Measurements from ENCODE around the gene KANSL3.
A peak's percentile ranks its signal among the peaks of the same experiment; 100 is the strongest.

The KANSL3 gene

DNA sequence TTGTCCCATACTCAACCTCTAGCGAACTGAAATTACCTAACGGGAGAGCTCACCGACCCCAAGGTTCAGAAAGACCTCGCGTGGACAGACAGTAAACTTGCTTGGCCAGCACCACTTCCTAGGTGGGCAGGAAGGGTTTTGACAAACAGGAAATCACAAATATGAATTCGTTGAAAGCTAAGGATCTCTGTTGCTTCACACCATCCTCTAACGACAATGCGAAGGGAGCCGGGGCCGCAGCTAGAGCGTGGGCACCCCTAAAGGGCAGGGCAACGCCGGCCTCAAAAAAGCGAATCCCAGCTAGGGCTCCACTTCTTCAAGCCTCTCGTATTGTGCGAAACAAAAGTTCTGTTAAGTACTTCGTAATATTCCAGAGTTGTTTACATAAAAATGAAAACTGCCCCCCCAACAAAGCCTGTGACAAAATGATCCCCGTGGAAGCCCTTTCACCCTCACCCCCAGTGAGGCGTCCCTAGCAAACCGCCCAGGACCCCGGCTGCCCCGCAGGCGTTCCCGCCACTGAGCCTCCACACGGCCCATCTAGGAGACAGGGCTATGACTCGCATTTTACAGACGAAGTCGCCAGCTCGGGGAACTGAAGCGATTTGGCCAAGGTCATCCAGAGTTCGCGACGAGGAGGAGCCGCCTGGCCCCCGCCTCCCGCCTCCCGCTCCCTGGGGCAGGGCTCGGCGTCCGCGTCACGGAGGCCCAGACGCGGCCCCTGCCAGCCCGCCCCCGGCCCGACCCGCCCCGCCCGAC, 548 bp downstream of the KANSL3 start:
- TF ChIP-seq ZNF8 (CRISPR knock-in tag; IDR thresholded peaks at IDR 0.05) = no peak
- TF ChIP-seq, protein P1, sequence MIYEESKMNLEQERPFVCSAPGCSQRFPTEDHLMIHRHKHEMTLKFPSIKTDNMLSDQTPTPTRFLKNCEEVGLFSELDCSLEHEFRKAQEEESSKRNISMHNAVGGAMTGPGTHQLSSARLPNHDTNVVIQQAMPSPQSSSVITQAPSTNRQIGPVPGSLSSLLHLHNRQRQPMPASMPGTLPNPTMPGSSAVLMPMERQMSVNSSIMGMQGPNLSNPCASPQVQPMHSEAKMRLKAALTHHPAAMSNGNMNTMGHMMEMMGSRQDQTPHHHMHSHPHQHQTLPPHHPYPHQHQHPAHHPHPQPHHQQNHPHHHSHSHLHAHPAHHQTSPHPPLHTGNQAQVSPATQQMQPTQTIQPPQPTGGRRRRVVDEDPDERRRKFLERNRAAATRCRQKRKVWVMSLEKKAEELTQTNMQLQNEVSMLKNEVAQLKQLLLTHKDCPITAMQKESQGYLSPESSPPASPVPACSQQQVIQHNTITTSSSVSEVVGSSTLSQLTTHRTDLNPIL (CRISPR knock-in tag; IDR thresholded peaks at IDR 0.05; ENCODE audit: low read depth) = no peak
- TF ChIP-seq ESRRG (CRISPR knock-in tag; IDR thresholded peaks at IDR 0.05) = 0 out of 2 replicates have a peak, but pooled peaks have one; percentile 12
- no peak for TF ChIP-seq GLIS3 (CRISPR knock-in tag; IDR thresholded peaks at IDR 0.05)
- TF ChIP-seq, protein P2, sequence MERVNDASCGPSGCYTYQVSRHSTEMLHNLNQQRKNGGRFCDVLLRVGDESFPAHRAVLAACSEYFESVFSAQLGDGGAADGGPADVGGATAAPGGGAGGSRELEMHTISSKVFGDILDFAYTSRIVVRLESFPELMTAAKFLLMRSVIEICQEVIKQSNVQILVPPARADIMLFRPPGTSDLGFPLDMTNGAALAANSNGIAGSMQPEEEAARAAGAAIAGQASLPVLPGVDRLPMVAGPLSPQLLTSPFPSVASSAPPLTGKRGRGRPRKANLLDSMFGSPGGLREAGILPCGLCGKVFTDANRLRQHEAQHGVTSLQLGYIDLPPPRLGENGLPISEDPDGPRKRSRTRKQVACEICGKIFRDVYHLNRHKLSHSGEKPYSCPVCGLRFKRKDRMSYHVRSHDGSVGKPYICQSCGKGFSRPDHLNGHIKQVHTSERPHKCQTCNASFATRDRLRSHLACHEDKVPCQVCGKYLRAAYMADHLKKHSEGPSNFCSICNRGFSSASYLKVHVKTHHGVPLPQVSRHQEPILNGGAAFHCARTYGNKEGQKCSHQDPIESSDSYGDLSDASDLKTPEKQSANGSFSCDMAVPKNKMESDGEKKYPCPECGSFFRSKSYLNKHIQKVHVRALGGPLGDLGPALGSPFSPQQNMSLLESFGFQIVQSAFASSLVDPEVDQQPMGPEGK (CRISPR knock-in tag; IDR thresholded peaks at IDR 0.05; ENCODE audit: borderline replicate concordance) = 0 out of 2 replicates have a peak, but pooled peaks have one; percentile 42
- TF ChIP-seq, protein P3, sequence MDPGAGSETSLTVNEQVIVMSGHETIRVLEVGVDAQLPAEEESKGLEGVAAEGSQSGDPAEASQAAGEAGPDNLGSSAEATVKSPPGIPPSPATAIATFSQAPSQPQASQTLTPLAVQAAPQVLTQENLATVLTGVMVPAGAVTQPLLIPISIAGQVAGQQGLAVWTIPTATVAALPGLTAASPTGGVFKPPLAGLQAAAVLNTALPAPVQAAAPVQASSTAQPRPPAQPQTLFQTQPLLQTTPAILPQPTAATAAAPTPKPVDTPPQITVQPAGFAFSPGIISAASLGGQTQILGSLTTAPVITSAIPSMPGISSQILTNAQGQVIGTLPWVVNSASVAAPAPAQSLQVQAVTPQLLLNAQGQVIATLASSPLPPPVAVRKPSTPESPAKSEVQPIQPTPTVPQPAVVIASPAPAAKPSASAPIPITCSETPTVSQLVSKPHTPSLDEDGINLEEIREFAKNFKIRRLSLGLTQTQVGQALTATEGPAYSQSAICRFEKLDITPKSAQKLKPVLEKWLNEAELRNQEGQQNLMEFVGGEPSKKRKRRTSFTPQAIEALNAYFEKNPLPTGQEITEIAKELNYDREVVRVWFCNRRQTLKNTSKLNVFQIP (CRISPR knock-in tag; IDR thresholded peaks at IDR 0.05; ENCODE audit: borderline replicate concordance, low read depth) = no peak
- TF ChIP-seq, protein P4, sequence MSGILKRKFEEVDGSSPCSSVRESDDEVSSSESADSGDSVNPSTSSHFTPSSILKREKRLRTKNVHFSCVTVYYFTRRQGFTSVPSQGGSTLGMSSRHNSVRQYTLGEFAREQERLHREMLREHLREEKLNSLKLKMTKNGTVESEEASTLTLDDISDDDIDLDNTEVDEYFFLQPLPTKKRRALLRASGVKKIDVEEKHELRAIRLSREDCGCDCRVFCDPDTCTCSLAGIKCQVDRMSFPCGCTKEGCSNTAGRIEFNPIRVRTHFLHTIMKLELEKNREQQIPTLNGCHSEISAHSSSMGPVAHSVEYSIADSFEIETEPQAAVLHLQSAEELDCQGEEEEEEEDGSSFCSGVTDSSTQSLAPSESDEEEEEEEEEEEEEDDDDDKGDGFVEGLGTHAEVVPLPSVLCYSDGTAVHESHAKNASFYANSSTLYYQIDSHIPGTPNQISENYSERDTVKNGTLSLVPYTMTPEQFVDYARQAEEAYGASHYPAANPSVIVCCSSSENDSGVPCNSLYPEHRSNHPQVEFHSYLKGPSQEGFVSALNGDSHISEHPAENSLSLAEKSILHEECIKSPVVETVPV (CRISPR knock-in tag; IDR thresholded peaks at IDR 0.05) = 0 out of 2 replicates have a peak, but pooled peaks have one; percentile 34
- no peak for TF ChIP-seq PPARA (CRISPR knock-in tag; IDR thresholded peaks at IDR 0.05; ENCODE audit: borderline replicate concordance)
- no peak for TF ChIP-seq OSR1 (CRISPR knock-in tag; IDR thresholded peaks at IDR 0.05)
- TF ChIP-seq CSDC2 (CRISPR knock-in tag; IDR thresholded peaks at IDR 0.05) = no peak
- TF ChIP-seq, protein P5, sequence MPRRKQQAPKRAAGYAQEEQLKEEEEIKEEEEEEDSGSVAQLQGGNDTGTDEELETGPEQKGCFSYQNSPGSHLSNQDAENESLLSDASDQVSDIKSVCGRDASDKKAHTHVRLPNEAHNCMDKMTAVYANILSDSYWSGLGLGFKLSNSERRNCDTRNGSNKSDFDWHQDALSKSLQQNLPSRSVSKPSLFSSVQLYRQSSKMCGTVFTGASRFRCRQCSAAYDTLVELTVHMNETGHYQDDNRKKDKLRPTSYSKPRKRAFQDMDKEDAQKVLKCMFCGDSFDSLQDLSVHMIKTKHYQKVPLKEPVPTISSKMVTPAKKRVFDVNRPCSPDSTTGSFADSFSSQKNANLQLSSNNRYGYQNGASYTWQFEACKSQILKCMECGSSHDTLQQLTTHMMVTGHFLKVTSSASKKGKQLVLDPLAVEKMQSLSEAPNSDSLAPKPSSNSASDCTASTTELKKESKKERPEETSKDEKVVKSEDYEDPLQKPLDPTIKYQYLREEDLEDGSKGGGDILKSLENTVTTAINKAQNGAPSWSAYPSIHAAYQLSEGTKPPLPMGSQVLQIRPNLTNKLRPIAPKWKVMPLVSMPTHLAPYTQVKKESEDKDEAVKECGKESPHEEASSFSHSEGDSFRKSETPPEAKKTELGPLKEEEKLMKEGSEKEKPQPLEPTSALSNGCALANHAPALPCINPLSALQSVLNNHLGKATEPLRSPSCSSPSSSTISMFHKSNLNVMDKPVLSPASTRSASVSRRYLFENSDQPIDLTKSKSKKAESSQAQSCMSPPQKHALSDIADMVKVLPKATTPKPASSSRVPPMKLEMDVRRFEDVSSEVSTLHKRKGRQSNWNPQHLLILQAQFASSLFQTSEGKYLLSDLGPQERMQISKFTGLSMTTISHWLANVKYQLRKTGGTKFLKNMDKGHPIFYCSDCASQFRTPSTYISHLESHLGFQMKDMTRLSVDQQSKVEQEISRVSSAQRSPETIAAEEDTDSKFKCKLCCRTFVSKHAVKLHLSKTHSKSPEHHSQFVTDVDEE (CRISPR knock-in tag; IDR thresholded peaks at IDR 0.05) = no peak
- TF ChIP-seq ZNF565 (CRISPR knock-in tag; conservative IDR thresholded peaks at IDR 0.05; ENCODE audit: low read depth) = no peak
- no peak for TF ChIP-seq SNAI2 (CRISPR knock-in tag; IDR thresholded peaks at IDR 0.05)
- TF ChIP-seq ISL1 (CRISPR knock-in tag; IDR thresholded peaks at IDR 0.05) = no peak
- ATAC-seq = peak; percentile 87

DNA sequence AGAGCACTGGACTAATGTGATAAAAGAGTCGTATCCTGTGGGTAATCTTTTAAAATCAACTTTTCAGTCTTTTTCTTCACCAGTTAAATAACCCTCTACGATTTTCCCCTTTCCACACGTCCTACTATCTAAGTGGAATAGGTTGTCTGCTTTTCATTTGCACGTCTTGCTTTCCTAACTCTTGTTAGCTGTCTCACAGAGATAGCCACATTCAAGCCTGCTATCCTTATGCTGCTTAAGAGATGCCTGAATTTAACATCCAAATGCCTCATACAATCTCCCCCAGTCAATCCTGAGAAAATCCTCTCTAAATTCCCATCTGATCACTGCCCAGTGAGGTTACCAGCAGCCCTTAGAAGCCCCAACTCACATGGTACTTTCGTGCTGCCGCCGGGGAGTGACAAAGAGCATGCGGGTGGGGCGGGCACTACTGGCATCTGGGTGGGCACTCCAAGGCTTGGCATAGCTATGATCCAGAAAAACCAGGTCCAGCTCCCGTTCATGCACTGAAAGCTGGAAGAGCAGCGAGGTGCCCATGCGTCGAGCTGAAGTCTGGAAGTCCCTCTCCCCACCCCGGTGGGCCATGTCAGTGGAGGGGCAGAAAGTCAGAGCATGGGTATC, 1.5 kb downstream of the KANSL3 start:
- ATAC-seq = peak; percentile 11; the same call in 2 of the 3 replicates
- TF ChIP-seq, protein P2 (CRISPR knock-in tag; IDR thresholded peaks at IDR 0.05; ENCODE audit: borderline replicate concordance) = no peak
- TF ChIP-seq ZFP30 (CRISPR knock-in tag; IDR thresholded peaks at IDR 0.05) (no peak), ARNTL (CRISPR knock-in tag; IDR thresholded peaks at IDR 0.05; ENCODE audit: borderline replicate concordance, low read depth) (no peak), RARB (CRISPR knock-in tag; IDR thresholded peaks at IDR 0.05) (no peak), BACH2 (CRISPR knock-in tag; IDR thresholded peaks at IDR 0.05; ENCODE audit: borderline replicate concordance) (no peak), ZC3H10 (CRISPR knock-in tag; IDR thresholded peaks at IDR 0.05) (no peak), ZNF70 (CRISPR knock-in tag; IDR thresholded peaks at IDR 0.05) (no peak), ZNF565 (CRISPR knock-in tag; conservative IDR thresholded peaks at IDR 0.05; ENCODE audit: low read depth) (no peak), ZFP3 (CRISPR knock-in tag; IDR thresholded peaks at IDR 0.05) (no peak), ZNF8 (CRISPR knock-in tag; IDR thresholded peaks at IDR 0.05) (no peak)
- TF ChIP-seq, protein P4 (CRISPR knock-in tag; IDR thresholded peaks at IDR 0.05) = no peak
- TF ChIP-seq, protein P1 (CRISPR knock-in tag; IDR thresholded peaks at IDR 0.05; ENCODE audit: low read depth) = no peak
- TF ChIP-seq, protein P3 (CRISPR knock-in tag; IDR thresholded peaks at IDR 0.05; ENCODE audit: borderline replicate concordance, low read depth) = no peak
